Activated CD8-positive, alpha-beta memory T cell treated with anti-CD3 and anti-CD28 coated beads for 24 hours (primary cell): Measurements from ENCODE around the gene IPPK.

Experiments
- DNase-seq: peaks from one replicate; pipeline ENCODE4 v3.0.0-alpha.2; 2020

IPPK gene

GRCh38 chr9:92685022-92685421 is 15.1 kb upstream of the IPPK start:
- peak; percentile 17 for DNase-seq

GRCh38 chr9:92682269-92682668 is 12.3 kb upstream of the IPPK start:
- DNase-seq, result no peak

DNA sequence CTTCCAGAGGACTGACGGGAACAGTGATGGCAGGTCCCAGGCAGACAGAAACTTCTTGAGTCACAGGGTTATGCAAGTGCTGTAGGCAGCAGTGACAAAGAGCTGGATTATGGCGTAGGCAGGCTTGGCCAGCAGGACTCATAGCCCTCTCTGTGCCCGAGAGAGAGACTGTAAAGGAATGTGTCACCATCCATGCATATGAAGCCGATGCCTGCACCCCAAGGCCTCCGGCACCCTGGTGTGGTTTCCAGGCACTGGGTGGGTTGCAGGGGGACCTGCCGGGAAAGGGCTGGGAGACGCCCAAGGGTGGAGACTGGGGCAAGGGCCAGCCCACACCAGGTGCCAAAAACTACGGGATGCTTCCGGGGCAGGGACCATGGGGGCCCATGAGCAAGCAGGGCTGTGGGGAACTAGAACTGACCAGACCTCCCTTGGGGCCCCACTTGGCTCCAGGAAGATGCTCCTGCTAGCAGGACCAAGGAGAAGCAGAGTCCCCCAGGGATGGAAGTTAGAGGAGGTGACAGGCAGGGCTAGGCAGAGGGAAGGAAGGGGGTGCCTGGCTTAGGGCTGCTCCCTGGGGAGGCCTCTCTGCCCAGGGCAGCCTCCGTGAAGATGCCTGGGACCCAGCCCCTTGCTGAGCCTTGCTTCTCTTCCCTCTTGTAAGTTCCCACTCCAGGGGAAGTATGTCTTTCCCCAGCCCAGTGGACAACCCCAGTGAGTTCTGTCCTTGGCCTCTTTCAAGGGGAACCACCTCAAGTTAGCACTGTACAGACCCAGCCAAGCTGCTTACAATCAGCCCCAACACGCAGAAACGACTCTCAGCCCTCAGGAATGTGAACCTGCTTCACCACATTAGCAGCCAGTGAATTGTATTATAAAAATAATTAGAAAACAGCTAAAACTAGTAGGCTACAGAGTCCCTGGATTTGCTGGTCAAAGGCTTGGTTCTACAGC is 10.5 kb upstream of the IPPK start:
- no peak for DNase-seq

DNA sequence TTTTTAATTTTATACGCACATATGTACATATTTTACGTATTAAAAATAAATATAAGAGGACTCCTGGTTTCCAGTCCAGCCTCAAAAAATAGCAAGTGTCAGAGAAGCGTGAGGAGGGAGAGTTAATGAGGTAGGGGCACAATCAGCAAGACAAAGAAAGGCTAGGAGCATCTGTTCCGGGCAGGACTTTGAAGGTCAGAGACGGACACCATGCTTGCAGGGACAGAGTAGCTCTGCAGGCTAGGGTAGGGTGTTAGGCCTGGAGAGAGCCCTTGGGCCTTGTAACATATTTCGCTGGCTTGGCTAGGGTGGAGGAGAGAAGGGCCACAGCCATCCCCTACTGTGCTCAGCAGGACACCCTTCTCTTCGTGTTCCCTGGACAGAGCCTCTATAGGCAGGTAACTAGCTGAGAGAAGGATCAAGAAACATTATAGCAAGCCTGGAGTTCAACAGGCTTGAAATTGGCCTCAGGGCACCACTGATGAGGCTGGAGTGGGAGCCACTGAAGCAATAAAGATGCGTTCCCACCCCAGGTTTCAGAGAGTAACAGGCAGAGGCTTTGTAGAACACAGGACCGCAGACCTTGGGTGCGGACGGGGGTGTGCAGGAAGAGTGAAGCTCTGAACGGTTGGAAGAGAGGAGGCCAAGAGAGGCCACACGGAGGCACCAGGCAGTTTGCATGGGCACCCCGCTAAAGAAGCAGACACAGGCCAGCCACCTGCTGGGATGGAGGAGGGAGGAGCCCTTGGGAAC is 9.7 kb upstream of the IPPK start:
- DNase-seq, result no peak

- no peak for DNase-seq
Measured at GRCh38 chr9:92671323-92671722, 1.4 kb upstream of the IPPK start.

DNA sequence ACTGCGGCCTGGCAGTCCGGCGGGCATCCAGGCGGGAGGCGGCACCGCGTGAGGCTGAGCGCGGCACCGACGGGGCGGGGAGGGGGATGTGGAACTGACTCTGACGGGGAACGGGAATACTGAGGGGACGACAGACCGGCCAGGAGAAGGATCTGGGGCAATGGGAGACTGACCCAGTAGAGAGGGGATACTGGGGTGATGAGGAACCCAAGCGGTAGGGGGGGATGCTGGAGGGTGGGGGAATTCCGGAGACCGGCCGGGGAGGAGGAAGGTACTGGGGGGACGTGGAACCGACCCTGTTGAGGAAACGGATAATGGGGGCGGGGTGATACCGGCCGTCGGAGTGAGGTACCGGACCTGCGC is 423 bp downstream of the IPPK start:
- peak; percentile 77 for DNase-seq

GRCh38 chr9:92668746-92669526 is 995 bp downstream of the IPPK start:
- DNase-seq, result peak; percentile 77

DNA sequence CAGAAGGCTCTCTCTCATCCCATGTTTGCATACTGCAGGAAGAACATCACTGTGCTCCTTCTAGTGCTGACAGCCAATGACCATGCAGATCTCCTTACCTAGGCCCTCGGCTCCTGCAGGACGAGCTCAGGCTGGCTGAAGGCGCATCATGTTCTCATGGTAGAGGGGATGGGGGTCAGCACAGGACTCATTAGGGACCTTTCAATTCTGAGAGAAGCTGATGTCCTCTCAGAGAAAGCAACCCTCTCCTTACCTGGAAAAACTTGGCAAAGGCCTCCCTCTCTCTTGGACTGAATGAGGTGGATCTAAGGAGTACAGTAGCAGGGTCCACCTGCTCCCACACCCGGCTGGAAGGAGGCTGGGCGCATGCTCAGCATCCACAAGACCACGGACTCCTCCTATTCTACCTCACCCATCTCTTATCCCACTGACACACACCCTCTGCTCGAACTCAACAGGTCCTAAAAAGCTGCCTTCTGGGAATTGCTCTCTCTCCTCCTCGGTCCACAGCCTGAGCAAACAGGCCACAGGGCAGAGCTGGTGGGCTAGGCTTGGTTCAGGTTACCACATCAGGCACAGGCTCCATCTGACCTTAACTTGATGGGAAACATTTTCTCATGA is 2.9 kb downstream of the IPPK start:
- DNase-seq, result no peak

DNA sequence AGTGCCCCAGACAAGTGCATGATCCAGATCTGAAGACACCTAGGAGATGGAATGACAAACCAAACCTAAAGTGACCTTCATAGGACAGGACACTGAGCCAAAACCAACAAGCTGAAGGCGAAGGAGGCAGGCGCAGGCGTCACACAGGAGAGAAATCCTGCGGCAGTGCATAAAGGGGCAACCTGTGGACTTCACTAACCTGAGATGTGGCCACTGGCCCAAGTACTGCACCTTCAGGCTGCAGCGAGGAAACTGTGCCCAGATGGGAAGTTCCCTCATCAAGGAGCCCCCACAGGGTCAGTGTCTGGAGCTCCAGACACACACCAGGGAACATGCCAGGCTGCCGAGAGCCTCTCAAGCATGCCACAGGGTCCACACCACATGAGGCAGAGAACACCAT is 3.7 kb downstream of the IPPK start:
- no peak for DNase-seq

GRCh38 chr9:92665836-92666235 is 4.1 kb downstream of the IPPK start:
- no peak for DNase-seq

DNA sequence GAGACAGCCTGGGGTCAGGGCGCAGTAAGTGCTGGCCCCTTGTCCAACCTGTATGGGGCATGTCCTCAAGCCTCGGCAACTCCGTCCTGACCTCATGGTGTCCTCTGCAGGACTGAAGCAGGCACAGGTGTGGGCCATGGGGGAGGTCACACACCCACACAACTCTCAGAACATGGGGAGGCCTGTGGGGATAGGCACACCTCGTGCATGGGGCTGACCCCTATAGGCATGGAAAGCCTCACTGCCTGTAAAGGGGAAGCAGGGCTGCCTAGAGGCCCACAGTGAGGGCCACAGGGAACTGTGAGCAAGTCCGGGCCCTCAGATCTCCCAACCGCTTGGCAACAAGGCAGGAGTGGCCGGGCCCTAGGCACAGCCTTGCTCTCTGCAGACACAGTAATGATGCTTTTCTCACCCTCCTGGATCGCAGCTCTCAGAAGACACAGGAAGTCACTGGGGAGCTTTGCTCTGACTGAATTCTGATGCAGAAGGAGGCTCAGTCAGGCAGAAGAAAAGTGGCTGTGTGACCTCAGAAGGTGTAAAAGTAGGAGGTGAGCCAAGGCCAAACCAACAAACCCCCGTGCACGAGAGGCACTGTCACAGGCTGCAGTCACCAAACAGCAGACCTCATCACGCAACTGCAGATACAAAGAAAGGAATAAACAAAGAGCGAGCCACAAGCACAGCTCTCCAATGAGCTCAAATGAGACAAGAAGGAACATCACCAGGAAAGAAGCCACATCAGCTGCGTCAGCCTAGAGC is 5.4 kb downstream of the IPPK start:
- DNase-seq, result no peak

DNA sequence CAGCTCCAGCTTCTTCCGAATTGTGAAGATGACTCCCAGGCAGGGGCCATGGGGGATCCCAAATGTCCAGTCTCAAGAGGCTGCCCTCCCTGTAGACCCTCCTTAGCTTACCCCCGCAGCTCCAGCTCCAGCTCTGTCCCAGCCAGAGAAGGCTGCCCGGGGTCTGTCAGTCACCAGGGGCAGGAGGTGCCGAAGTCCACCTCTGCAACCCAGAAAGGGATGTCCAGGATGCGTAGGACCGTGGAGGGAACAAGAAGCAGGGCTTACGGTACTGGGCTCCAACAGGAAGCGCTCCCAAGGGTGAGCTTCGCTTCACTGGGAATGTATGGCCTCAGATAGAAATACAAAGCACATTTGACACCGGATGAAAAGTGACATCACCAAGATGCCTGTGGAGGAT is 6.0 kb downstream of the IPPK start:
- DNase-seq, result no peak

- no peak for DNase-seq
Measured at GRCh38 chr9:92663126-92663525, 6.8 kb downstream of the IPPK start.

DNA sequence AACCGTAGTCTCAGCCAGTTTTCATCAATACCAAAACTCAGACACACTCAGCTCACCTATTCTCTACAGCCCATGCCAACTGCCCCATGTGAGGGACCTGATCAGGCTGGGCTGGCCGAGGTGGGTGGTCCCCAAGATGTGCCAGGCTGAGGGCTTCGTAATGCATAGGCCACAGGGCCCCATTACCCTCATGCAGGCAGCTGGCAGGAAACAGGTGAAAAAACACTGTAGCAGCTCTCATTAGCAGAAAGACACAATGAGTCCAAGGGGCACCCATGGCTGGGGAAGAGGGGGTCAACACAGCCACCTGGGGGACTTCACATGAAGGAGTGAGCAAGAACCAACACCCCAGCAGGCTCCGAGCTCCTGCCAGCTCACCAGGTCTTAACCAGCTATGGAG is 8.2 kb downstream of the IPPK start:
- DNase-seq, result no peak

DNA sequence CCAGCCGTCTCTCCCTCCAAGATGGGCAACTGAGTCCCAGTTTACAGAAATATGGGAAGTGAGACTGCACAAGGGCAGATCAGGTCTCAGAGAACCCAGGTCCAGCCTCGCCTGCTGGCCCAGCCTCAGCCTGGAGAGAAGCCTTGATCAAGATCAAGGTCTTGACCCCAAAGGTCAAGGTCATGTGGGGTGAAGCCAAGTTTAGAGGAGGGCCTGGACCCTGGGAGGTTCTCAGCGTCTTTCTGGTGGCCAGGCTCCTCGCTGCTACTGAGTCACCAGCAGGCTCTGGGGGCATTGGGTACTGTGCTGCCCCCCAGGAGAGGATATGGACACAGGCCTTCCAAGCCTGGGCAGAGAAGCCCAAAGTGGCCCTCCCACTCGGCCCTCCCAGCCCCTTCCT is 8.8 kb downstream of the IPPK start:
- DNase-seq, result no peak

DNA sequence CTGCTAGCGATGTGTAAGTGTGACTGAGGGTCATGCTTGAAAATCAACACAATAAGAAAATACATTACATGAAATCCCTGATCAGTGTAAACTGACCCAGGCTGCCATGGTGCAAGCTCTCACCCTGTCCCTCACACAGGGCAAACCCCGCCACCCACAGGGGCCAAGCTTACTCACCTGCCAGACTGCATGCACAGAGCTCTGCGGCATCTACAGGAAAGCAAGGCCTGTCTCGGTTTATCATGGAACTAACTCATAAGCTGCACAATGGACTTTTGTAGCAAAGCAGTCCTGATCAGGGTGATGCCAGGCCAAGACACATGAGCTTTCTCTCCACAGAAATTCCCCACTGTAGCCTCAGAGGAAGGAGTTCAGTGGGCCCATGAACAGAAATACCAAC is 9.7 kb downstream of the IPPK start:
- no peak for DNase-seq

- DNase-seq, result no peak
Measured at GRCh38 chr9:92659601-92660000, 10.3 kb downstream of the IPPK start.

- DNase-seq, result no peak
Measured at GRCh38 chr9:92658611-92659010, 11.3 kb downstream of the IPPK start.

- no peak for DNase-seq
Measured at GRCh38 chr9:92658176-92658575, 11.8 kb downstream of the IPPK start.

DNA sequence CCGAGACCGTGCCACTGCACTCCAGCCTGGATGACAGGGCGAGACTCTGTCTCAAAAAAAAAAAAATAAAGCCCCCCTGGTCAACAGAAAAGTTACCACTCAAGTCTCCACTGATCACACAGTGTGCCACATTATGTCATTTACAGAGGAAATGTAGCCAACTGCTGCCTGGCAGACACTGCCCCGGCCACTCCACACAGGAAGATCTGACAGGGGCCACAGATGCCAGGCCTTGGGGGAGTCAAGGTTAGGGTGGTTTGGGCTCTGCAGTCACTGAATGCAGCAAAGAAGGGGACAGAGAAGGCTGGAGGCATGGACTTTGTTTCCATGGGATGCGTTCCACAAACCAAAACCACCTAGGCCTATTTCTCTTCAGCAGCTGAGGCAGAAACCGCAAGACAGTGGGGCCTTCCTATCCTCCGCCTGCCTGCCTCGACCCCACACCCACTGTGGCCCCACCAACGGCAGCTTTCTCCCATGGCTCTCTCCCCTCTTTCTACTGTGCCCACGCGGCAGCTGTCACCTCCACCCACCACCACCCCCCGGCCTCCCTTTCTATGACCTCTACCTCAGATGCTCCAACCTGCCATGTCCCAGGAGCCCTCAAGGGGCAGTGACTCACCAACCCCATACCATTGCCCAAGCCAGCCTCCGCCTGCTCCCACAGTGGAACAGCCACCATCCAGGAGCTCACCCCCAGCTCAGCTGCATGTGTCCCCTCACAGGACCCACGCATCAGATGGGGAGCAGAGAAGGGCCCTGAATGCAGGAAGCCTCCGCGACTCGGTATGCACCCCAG is 12.4 kb downstream of the IPPK start:
- no peak for DNase-seq

DNA sequence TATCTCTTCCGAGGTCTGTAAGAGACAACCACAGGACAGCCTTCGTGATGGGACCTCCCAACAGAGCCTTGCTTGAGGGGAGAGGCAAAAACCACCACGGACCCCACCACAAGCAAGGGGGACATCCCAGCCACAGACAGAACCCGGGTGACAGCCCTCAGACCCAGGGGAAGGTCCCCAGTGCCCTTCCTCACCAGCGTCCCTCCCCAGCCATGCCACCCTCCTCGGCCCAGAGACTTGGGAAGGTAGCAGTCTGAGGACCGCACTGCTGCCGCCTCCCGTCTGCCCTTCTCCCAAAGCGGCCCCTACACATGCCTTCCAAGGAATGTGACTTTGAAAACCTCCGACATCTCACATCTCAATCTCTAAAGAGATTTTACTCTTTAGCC is 13.4 kb downstream of the IPPK start:
- no peak for DNase-seq
